ENCODE measurements around the gene HSD11B1L. TPM values are rescaled to one million over a fixed set of nuclear protein-coding genes. Genes with fewer than 3 reads are reported as not detected.
A peak's percentile ranks its signal among the peaks of the same experiment; 100 is the strongest.

HSD11B1L gene
- total RNA-seq, 1 experiment from 2014 or later = 6.0 TPM

DNA sequence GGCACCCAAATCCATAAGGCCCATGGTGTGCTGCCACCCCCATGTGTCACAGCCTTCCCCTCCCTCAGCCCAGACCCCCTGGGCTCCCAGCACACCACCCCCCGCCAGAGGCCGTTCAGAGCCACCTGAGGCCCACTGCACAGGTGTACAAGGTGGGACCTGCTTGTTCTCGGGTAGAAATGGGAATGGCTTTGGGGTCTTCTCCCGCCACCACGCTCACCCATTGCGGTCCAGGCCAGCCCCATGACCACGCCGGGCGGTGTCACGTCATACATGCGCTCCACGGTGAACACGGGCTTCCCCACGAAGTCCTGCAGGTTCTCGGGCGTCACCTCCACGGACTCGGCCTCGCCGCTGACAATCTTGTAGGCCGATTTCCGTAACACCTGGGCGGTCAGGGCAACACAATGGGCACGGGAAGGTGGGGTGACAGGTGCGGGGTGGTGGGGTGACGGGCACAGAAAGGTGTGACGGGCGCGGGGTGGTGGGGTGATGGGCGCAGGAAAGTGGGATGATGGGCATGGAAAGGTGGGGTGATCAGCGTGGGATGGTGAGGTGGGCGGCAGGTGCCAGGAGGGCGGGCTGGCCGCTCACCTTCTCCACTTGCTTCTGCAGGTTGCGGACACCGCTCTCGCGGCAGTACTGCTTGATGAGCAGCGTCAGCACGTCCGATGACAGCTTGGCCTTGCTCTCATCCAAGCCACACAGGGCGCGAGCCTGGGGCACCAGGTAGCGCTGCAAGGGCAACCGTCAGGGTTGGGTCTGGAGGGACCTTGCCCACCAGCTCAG, 13.5 kb downstream of the HSD11B1L start:
- H3K4me3 ChIP-seq (replicated peaks in 1 of 2; ENCODE audit: low read depth in 1 of 2, low read length in 2 of 2) = no peak overlapping the region
- no peaks in the 10 kb centered on the region for H3K27me3 ChIP-seq (ENCODE audit: insufficient read depth, low read length)
- 0 out of 2 replicates have a peak, but pooled peaks have one; percentile 36 for TF ChIP-seq POLR2AphosphoS5 (IDR thresholded peaks at IDR 0.05; ENCODE audit: low read depth, low read length)
- TF ChIP-seq SP1 (IDR thresholded peaks at IDR 0.05; ENCODE audit: low read depth) = no peak
- H3K4me2 ChIP-seq (ENCODE audit: low read length) = no peak overlapping the region
- no peak for ATAC-seq
- peaks cover 17% of the 10 kb centered on the region; the same call in 1 of the 2 replicates for H4K20me1 ChIP-seq (ENCODE audit: insufficient read depth)
- peaks cover 4 to 23% of the 10 kb centered on the region in 2 experiments; a peak in 2 of 4 replicates for H3K4me1 ChIP-seq (ENCODE audit: control insufficient read depth in 1 of 2, insufficient read depth in 2 of 2, low read length in 2 of 2)
- ChIA-PET POLR2A (no interaction called here), CTCF (no interaction called here), RAD21 (ENCODE audit: low non-redundant PET in 1 of 2, low total read pairs in 2 of 2, uncharacterized antibody in 2 of 2, unreplicated experiment in 2 of 2) (no interaction called here)
- H3K27ac ChIP-seq (ENCODE audit: low read depth, low read length) = peak overlapping the region; percentile 93; the same call in 1 of the 2 replicates
- peaks cover 16 to 68% of the 10 kb centered on the region in 2 experiments; a peak in 3 of 4 replicates for H3K36me3 ChIP-seq (ENCODE audit: control insufficient read depth in 1 of 2, insufficient read depth in 2 of 2, low read length in 2 of 2)
- no peak overlapping the region for H2AFZ ChIP-seq (ENCODE audit: low read depth, low read length, poor library complexity, severe bottlenecking)
- H3K9me3 ChIP-seq (ENCODE audit: control insufficient read depth in 1 of 2, insufficient read depth in 1 of 2, low read depth in 1 of 2, low read length in 2 of 2) = no peaks in the 10 kb centered on the region
- no TSS peak for BruUV-seq (replicated peaks)
- H3K79me2 ChIP-seq (ENCODE audit: insufficient read depth, low read length) = peaks cover 62% of the 10 kb centered on the region
- no peaks in the 10 kb centered on the region for H3K9me2 ChIP-seq (ENCODE audit: insufficient read depth)
- intact Hi-C loops (cut with micrococcal nuclease) = no loop called here
- H3K9ac ChIP-seq (ENCODE audit: low read length) = no peak overlapping the region
- DNase-seq (ENCODE audit: low read depth, low spot score) = no peak

DNA sequence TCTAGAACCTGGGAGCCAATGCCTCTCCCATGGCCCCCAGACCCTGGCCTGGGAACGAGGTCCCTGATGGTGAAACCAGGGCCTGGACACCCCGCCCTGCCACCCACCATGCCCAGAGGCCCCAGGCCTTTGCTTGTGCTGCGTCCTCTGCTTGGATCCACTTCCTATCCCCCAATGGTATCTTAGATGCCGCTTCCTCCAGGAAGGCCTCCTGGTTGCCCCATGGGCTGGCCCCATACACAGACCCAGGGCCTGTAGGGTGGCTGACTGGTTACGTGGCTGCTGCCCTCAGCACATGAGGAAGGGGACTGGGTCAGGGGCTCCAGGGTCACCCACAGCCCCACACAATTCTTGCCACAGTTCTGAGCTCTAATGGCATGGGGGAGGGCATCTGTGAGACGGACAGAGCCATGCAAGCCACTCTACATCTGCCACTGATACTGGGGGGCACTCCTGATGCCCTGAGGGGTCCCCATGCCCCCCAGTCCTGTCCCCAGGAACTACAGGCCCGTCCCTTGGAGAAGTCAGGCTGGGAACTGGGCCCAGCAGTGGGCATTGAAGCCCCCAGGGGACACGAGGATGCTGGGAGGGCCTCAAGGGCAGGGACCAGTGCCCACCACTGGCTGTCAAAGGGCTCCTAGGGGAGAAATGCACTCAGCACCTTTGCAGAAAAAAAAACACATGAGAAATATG, 14.3 kb downstream of the HSD11B1L start:
- TF ChIP-seq YY1 (IDR thresholded peaks at IDR 0.05; ENCODE audit: extremely low read depth, insufficient replicate concordance, low read depth, low read length) (no peak), EZH2phosphoT487 (IDR thresholded peaks at IDR 0.05; ENCODE audit: borderline replicate concordance) (no peak), FOSL1 (IDR thresholded peaks at IDR 0.05; ENCODE audit: low read depth) (no peak), POLR2AphosphoS5 (IDR thresholded peaks at IDR 0.05; ENCODE audit: low read depth, low read length) (peak; percentile 25; the same call in 1 of the 2 replicates), TCF7L2 (IDR thresholded peaks at IDR 0.05; ENCODE audit: borderline replicate concordance, extremely low read depth, insufficient read depth, insufficient read length) (no peak)
- BruUV-seq (replicated peaks) = no TSS peak

More for the DNA sequence above, 14.3 kb downstream of the HSD11B1L start:
- no peaks in the 10 kb centered on the region for H3K27me3 ChIP-seq (ENCODE audit: insufficient read depth, low read length)
- H3K9ac ChIP-seq (ENCODE audit: low read length) = no peak overlapping the region
- ChIA-PET POLR2A (no interaction called here), RAD21 (ENCODE audit: low non-redundant PET in 1 of 2, low total read pairs in 2 of 2, uncharacterized antibody in 2 of 2, unreplicated experiment in 2 of 2) (no interaction called here), CTCF (no interaction called here)
- no peak overlapping the region for H2AFZ ChIP-seq (ENCODE audit: low read depth, low read length, poor library complexity, severe bottlenecking)
- intact Hi-C loops (cut with micrococcal nuclease) = no loop called here
- no peak overlapping the region for H3K27ac ChIP-seq (ENCODE audit: low read depth, low read length)
- H3K4me2 ChIP-seq (ENCODE audit: low read length) = no peak overlapping the region
- ATAC-seq (no peak), DNase-seq (ENCODE audit: low read depth, low spot score) (no peak)
- no peaks in the 10 kb centered on the region for H3K9me3 ChIP-seq (ENCODE audit: control insufficient read depth in 1 of 2, insufficient read depth in 1 of 2, low read depth in 1 of 2, low read length in 2 of 2)
- peaks cover 60% of the 10 kb centered on the region for H3K79me2 ChIP-seq (ENCODE audit: insufficient read depth, low read length)
- peaks cover 17% of the 10 kb centered on the region; the same call in 1 of the 2 replicates for H4K20me1 ChIP-seq (ENCODE audit: insufficient read depth)
- H3K9me2 ChIP-seq (ENCODE audit: insufficient read depth) = no peaks in the 10 kb centered on the region
- peaks cover 4 to 20% of the 10 kb centered on the region in 2 experiments; a peak in 2 of 4 replicates for H3K4me1 ChIP-seq (ENCODE audit: control insufficient read depth in 1 of 2, insufficient read depth in 2 of 2, low read length in 2 of 2)
- H3K4me3 ChIP-seq (replicated peaks in 1 of 2; ENCODE audit: low read depth in 1 of 2, low read length in 2 of 2) = no peak overlapping the region
- H3K36me3 ChIP-seq (ENCODE audit: control insufficient read depth in 1 of 2, insufficient read depth in 2 of 2, low read length in 2 of 2) = peaks cover 16 to 68% of the 10 kb centered on the region in 2 experiments; a peak in 3 of 4 replicates
